OCI-LY7 (cell line): ENCODE measurements around the gene DOCK9. TPM values are rescaled to one million over a fixed set of nuclear protein-coding genes. Genes with fewer than 3 reads are reported as not detected.
"Not testable (repeated sequence)": the region's sequence is repeated elsewhere in the genome, so short reads cannot be mapped to it uniquely, and the experiment has no call there.

Source experiments
- BruUV-seq: library from RNA; stranded (reverse); fragments of 400-500 nt; replicated peaks from 2 replicates; lab custom pipeline; 2021; lab: Mats Ljungman, UMichigan
- CTCF ChIA-PET: fragments of 300-600 bp; sonication (Branson Sonifier 250); formaldehyde crosslinking; loops from one replicate; lab custom pipeline; 2022; ENCODE audit warnings: antibody characterized with exemption; ENCODE audit not compliant: unreplicated experiment; lab: Charles Lee
- POLR2A ChIA-PET: fragments of 300-600 bp; sonication (Branson Sonifier 250); formaldehyde crosslinking; loops from one replicate; lab custom pipeline; 2022; ENCODE audit warnings: antibody characterized with exemption; lab: Charles Lee
- DNase-seq: peaks from one replicate; pipeline ENCODE4 v3.0.0-alpha.2; 2015; ENCODE audit warnings: low spot score
- H2AFZ ChIP-seq: fragments of 200-600 bp; sonication (generic), shearing (Covaris generic); 2 replicates; pipeline ENCODE4 v1.6.1; 2014; ENCODE audit warnings: mild to moderate bottlenecking, antibody characterized with exemption, low read length, moderate library complexity
- H3K27ac ChIP-seq: fragments of 200-600 bp; sonication (generic); 2 replicates; pipeline ENCODE4 v1.5.1; 2014; ENCODE audit warnings: mixed run types, low read depth, mild to moderate bottlenecking, moderate library complexity, low read length, inconsistent platforms; ENCODE audit not compliant: poor library complexity, severe bottlenecking
- H3K36me3 ChIP-seq: fragments of 200-600 bp; sonication (generic); 2 replicates; pipeline ENCODE4 v1.6.1; 2014; ENCODE audit warnings: mild to moderate bottlenecking, antibody characterized with exemption, low read length, moderate library complexity, mixed read lengths; ENCODE audit not compliant: insufficient read depth
- H3K4me1 ChIP-seq: fragments of 200-600 bp; sonication (generic); 2 replicates; pipeline ENCODE4 v1.5.1; 2014; ENCODE audit warnings: mild to moderate bottlenecking, low read length; ENCODE audit not compliant: insufficient read depth, poor library complexity, severe bottlenecking
- H3K4me2 ChIP-seq: fragments of 200-600 bp; sonication (generic); 2 replicates; pipeline ENCODE4 v1.6.1; 2014; ENCODE audit warnings: mild to moderate bottlenecking, low read length
- H3K4me3 ChIP-seq: fragments of 200-600 bp; sonication (generic); 2 replicates; pipeline ENCODE4 v1.5.1; 2014; ENCODE audit warnings: mild to moderate bottlenecking, low read depth, low read length; ENCODE audit not compliant: poor library complexity, severe bottlenecking
- H3K79me2 ChIP-seq: fragments of 200-600 bp; sonication (generic); 2 replicates; pipeline ENCODE4 v1.6.1; 2016; ENCODE audit warnings: low read depth, mild to moderate bottlenecking, low read length, moderate library complexity, mixed read lengths; ENCODE audit not compliant: insufficient read depth
- H3K9me2 ChIP-seq: fragments of 200-600 bp; sonication (generic); 2 replicates; pipeline ENCODE4 v1.6.1; 2016; ENCODE audit warnings: mild to moderate bottlenecking, low read length, mixed read lengths; ENCODE audit not compliant: insufficient read depth
- H3K9me3 ChIP-seq: fragments of 200-600 bp; sonication (generic); 2 replicates; pipeline ENCODE4 v1.6.1; 2014; ENCODE audit warnings: mild to moderate bottlenecking, mixed run types, low read length, mixed read lengths
- H4K20me1 ChIP-seq: fragments of 200-600 bp; sonication (generic); 2 replicates; pipeline ENCODE4 v1.6.1; 2014; ENCODE audit warnings: mild to moderate bottlenecking, antibody characterized with exemption, low read length, moderate library complexity, mixed read lengths; ENCODE audit not compliant: insufficient read depth
- CTCF ChIP-seq: fragments of 200-600 bp; sonication (generic); conservative IDR thresholded peaks from 2 replicates; pipeline ENCODE4 v1.5.1; 2014; ENCODE audit warnings: mild to moderate bottlenecking, antibody characterized with exemption, low read length, moderate library complexity, mixed read lengths
- EZH2phosphoT487 ChIP-seq: fragments of 200-600 bp; sonication (generic); IDR thresholded peaks from 2 replicates; pipeline ENCODE4 v1.6.1; 2018; ENCODE audit warnings: low read depth, borderline replicate concordance, mild to moderate bottlenecking, mixed run types, antibody characterized with exemption, low read length, moderate library complexity, mixed read lengths
- intact Hi-C: fragments of 100-400 bp; cut with micrococcal nuclease; formaldehyde crosslinking; loops from one replicate; pipeline ENCODE4 v1.10.0; 2022; ENCODE audit not compliant: unreplicated experiment
- total RNA-seq, 2 experiments: library from RNA; depleted of rRNA in 1 of 2; stranded (reverse); fragments of >200 nt in 1 of 2; shearing (Covaris generic) in 1 of 2; gene quantifications; 2 replicates each; pipeline ENCODE4 v1.2.3, GENCODE V29; 2014 to 2022

DOCK9 gene
- total RNA-seq, 2 experiments from 2014 or later: 24.0 to 28.0 TPM

- BruUV-seq: no TSS peak
- intact Hi-C loops: no loop called here
- DNase-seq: no peak
- ChIA-PET POLR2A (interaction anchor here (2.0 kb wide), 1 partner anchor 27 kb away, joined by 4 read pairs; no protein-coding TSS in a partner anchor), CTCF (no interaction called here)
- Histone ChIP-seq H3K4me2 (no peak overlapping the region), H3K4me3 (no peak overlapping the region), H3K4me1 (peaks cover 5% of the 10 kb centered on the region), H2AFZ (no peak overlapping the region), H3K9me2 (no peaks in the 10 kb centered on the region), H4K20me1 (no peaks in the 10 kb centered on the region), H3K79me2 (no peaks in the 10 kb centered on the region), H3K27ac (no peak overlapping the region), H3K9me3 (no peaks in the 10 kb centered on the region), H3K36me3 (peaks cover 8% of the 10 kb centered on the region)
- TF ChIP-seq EZH2phosphoT487: no peak
- no peak for TF ChIP-seq CTCF
Measured at GRCh38 chr13:98896868-98897144, 81.1 kb downstream of the DOCK9 start.

GRCh38 chr13:98896083-98896867 is 81.6 kb downstream of the DOCK9 start:
- Histone ChIP-seq H3K4me3 (no peak overlapping the region), H3K4me1 (peaks cover 5% of the 10 kb centered on the region), H3K36me3 (peaks cover 3% of the 10 kb centered on the region), H3K27ac (no peak overlapping the region), H3K4me2 (no peak overlapping the region), H3K9me2 (no peaks in the 10 kb centered on the region), H3K9me3 (no peaks in the 10 kb centered on the region), H3K79me2 (no peaks in the 10 kb centered on the region), H4K20me1 (no peaks in the 10 kb centered on the region), H2AFZ (no peak overlapping the region)
- no TSS peak for BruUV-seq
- no peak for TF ChIP-seq EZH2phosphoT487
- TF ChIP-seq CTCF: no peak
- ChIA-PET CTCF (no interaction called here), POLR2A (interaction anchor here (0.9 to 2.0 kb wide), 2 partner anchors 27 to 31 kb away, joined by 3 to 4 read pairs; no protein-coding TSS in a partner anchor)
- DNase-seq: no peak
- intact Hi-C loops: no loop called here

GRCh38 chr13:98894814-98895213 is 83.0 kb downstream of the DOCK9 start:
- H3K4me3 ChIP-seq, H4K20me1 ChIP-seq, H3K36me3 ChIP-seq, BruUV-seq, H3K79me2 ChIP-seq, H3K27ac ChIP-seq, H3K9me3 ChIP-seq, H2AFZ ChIP-seq, H3K9me2 ChIP-seq, DNase-seq, intact Hi-C loops, H3K4me2 ChIP-seq, CTCF ChIA-PET, H3K4me1 ChIP-seq: not testable (repeated sequence)
- POLR2A ChIA-PET: interaction anchor here (0.7 to 2.0 kb wide), 2 partner anchors 29 to 154 kb away, joined by 3 to 4 read pairs; no protein-coding TSS in a partner anchor
